Measurements from ENCODE around the gene AKR1E2. TPM values are rescaled to one million over a fixed set of nuclear protein-coding genes. Genes with fewer than 3 reads are reported as not detected.

Gene AKR1E2
- total RNA-seq (2022; extraction: Qiagen RNA extraction; ENCODE audit: low read depth), result 6.0 to 9.2 TPM (median 7.5 TPM) in 5 replicates

DNA sequence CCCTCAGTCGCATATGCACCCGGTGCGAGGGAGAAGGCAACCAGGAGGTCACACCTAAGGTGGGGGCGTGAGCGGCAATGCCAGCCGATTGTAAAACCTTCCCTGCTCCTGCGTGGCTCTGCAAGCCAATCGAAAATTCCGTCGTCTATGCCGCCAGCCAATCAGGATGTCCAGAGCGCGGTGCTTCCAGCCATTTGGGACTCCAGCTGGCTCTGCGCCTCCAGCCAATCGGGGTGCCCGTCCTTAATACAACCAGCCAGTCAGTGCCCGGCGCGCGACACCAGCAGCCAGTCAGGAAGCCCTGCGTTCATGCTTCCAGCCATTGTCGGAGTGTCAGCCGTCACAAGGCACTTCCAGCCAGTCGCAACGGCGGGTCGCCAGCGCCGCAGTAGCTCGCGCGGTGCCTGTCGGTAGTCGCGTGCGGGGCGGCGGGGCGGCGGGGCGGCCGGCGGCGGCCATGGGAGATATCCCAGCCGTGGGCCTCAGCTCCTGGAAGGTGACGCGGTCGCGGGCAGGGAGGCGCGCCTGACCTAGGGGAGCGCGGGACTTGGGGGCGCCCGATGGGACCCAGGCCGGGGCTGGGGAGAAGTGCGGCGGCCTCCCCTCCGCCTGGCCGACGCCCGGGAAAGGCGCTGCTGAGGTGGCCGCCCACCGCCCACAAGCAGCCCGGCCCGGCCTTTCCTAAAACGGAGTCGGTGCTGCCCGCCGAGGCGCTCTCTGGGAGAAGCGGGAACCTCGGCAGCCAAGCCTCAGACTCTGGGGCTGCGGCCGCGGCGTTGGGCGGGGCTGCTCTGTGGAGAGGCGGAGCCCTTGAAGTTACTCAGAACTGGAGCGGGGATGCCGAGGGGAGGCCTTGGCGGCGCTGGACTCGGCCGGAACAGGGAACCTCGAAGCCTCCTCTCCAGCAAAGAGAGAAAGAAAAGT, at the start of gene AKR1E2:
TSS of gene AKR1E2 (plus strand) at position 340 of the 924 bp plus-strand sequence. CDS start at position 458, 118 bp downstream.

Other genes starting within 250 kb of the AKR1E2 start
- gene AKR1C1, start 137.2 kb downstream of the AKR1E2 start, total RNA-seq (2022; extraction: Qiagen RNA extraction; ENCODE audit: low read depth), result 467 to 623 TPM (median 597 TPM) in 5 replicates
- 3,008 to 3,788 TPM (median 3,160 TPM) in 5 replicates for gene AKR1C2, start 177.7 kb downstream of the AKR1E2 start, total RNA-seq (2022; extraction: Qiagen RNA extraction; ENCODE audit: low read depth)